ENCODE measurements around the gene PREPL. TPM values are rescaled to one million over a fixed set of nuclear protein-coding genes. Genes with fewer than 3 reads are reported as not detected.

PREPL gene
- total and polyA plus RNA-seq, 2 experiments from 2014 or later: 16.5 to 49.0 TPM

- Histone ChIP-seq H3K27ac (ENCODE audit: low read depth) (no peak overlapping the region), H4K20me1 (replicated peaks; ENCODE audit: insufficient read depth) (no peaks in the 10 kb centered on the region), H3F3A (replicated peaks; ENCODE audit: low read depth) (no peaks in the 10 kb centered on the region), H3K79me2 (replicated peaks; ENCODE audit: insufficient read depth) (no peaks in the 10 kb centered on the region), H2AFZ (no peak overlapping the region), H3K4me1 (ENCODE audit: insufficient read depth) (no peaks in the 10 kb centered on the region), H3K4me3 (no peak overlapping the region), H3K27me3 (ENCODE audit: insufficient read depth) (no peaks in the 10 kb centered on the region), H3K36me3 (ENCODE audit: insufficient read depth) (peaks cover 33% of the 10 kb centered on the region; the same call in 1 of the 2 replicates), H3K4me2 (no peak overlapping the region), H3K9me2 (ENCODE audit: insufficient read depth) (no peaks in the 10 kb centered on the region)
- Mint-ChIP-seq H3K9me3 (peaks cover 49% of the 10 kb centered on the region), H3K4me3 (no peak overlapping the region), H3K4me1 (no peaks in the 10 kb centered on the region; the same call in 2 of the 3 replicates), H3K36me3 (ENCODE audit: low read depth) (peaks cover 59% of the 10 kb centered on the region), H3K27me3 (ENCODE audit: insufficient read depth, low read depth, poor library complexity) (peaks cover 4% of the 10 kb centered on the region), H3K27ac (no peak overlapping the region)
- TF ChIP-seq EZH2 (IDR thresholded peaks at IDR 0.05; ENCODE audit: low read depth, unreplicated experiment) (no peak), STAT1 (IDR thresholded peaks at IDR 0.05; ENCODE audit: unreplicated experiment) (no peak), CREB1 (CRISPR knock-in tag; IDR thresholded peaks at IDR 0.05; ENCODE audit: low read depth) (no peak), JUNB (IDR thresholded peaks at IDR 0.05; ENCODE audit: unreplicated experiment) (no peak), ZNF331 (CRISPR knock-in tag; IDR thresholded peaks at IDR 0.05; ENCODE audit: low read depth) (no peak), NANOG (IDR thresholded peaks at IDR 0.05; ENCODE audit: borderline replicate concordance) (no peak), EZH2phosphoT487 (IDR thresholded peaks at IDR 0.05; ENCODE audit: unreplicated experiment) (no peak), POLR2AphosphoS5 (IDR thresholded peaks at IDR 0.05; ENCODE audit: low read depth) (no peak), ZNF114 (CRISPR knock-in tag; IDR thresholded peaks at IDR 0.05) (no peak)
- TF ChIP-seq, protein P1, sequence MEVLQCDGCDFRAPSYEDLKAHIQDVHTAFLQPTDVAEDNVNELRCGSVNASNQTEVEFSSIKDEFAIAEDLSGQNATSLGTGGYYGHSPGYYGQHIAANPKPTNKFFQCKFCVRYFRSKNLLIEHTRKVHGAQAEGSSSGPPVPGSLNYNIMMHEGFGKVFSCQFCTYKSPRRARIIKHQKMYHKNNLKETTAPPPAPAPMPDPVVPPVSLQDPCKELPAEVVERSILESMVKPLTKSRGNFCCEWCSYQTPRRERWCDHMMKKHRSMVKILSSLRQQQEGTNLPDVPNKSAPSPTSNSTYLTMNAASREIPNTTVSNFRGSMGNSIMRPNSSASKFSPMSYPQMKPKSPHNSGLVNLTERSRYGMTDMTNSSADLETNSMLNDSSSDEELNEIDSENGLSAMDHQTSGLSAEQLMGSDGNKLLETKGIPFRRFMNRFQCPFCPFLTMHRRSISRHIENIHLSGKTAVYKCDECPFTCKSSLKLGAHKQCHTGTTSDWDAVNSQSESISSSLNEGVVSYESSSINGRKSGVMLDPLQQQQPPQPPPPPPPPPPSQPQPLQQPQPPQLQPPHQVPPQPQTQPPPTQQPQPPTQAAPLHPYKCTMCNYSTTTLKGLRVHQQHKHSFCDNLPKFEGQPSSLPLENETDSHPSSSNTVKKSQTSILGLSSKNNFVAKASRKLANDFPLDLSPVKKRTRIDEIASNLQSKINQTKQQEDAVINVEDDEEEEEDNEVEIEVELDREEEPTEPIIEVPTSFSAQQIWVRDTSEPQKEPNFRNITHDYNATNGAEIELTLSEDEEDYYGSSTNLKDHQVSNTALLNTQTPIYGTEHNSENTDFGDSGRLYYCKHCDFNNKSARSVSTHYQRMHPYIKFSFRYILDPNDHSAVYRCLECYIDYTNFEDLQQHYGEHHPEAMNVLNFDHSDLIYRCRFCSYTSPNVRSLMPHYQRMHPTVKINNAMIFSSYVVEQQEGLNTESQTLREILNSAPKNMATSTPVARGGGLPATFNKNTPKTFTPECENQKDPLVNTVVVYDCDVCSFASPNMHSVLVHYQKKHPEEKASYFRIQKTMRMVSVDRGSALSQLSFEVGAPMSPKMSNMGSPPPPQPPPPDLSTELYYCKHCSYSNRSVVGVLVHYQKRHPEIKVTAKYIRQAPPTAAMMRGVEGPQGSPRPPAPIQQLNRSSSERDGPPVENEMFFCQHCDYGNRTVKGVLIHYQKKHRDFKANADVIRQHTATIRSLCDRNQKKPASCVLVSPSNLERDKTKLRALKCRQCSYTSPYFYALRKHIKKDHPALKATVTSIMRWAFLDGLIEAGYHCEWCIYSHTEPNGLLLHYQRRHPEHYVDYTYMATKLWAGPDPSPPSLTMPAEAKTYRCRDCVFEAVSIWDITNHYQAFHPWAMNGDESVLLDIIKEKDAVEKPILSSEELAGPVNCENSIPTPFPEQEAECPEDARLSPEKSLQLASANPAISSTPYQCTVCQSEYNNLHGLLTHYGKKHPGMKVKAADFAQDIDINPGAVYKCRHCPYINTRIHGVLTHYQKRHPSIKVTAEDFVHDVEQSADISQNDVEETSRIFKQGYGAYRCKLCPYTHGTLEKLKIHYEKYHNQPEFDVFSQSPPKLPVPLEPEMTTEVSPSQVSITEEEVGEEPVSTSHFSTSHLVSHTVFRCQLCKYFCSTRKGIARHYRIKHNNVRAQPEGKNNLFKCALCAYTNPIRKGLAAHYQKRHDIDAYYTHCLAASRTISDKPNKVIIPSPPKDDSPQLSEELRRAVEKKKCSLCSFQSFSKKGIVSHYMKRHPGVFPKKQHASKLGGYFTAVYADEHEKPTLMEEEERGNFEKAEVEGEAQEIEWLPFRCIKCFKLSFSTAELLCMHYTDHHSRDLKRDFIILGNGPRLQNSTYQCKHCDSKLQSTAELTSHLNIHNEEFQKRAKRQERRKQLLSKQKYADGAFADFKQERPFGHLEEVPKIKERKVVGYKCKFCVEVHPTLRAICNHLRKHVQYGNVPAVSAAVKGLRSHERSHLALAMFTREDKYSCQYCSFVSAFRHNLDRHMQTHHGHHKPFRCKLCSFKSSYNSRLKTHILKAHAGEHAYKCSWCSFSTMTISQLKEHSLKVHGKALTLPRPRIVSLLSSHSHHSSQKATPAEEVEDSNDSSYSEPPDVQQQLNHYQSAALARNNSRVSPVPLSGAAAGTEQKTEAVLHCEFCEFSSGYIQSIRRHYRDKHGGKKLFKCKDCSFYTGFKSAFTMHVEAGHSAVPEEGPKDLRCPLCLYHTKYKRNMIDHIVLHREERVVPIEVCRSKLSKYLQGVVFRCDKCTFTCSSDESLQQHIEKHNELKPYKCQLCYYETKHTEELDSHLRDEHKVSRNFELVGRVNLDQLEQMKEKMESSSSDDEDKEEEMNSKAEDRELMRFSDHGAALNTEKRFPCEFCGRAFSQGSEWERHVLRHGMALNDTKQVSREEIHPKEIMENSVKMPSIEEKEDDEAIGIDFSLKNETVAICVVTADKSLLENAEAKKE (CRISPR knock-in tag; IDR thresholded peaks at IDR 0.05): no peak
- TF ChIP-seq, protein P2, sequence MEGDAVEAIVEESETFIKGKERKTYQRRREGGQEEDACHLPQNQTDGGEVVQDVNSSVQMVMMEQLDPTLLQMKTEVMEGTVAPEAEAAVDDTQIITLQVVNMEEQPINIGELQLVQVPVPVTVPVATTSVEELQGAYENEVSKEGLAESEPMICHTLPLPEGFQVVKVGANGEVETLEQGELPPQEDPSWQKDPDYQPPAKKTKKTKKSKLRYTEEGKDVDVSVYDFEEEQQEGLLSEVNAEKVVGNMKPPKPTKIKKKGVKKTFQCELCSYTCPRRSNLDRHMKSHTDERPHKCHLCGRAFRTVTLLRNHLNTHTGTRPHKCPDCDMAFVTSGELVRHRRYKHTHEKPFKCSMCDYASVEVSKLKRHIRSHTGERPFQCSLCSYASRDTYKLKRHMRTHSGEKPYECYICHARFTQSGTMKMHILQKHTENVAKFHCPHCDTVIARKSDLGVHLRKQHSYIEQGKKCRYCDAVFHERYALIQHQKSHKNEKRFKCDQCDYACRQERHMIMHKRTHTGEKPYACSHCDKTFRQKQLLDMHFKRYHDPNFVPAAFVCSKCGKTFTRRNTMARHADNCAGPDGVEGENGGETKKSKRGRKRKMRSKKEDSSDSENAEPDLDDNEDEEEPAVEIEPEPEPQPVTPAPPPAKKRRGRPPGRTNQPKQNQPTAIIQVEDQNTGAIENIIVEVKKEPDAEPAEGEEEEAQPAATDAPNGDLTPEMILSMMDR (conservative IDR thresholded peaks at IDR 0.05; ENCODE audit: low read depth in 2 of 2): no peak
- TF ChIP-seq, protein P3, sequence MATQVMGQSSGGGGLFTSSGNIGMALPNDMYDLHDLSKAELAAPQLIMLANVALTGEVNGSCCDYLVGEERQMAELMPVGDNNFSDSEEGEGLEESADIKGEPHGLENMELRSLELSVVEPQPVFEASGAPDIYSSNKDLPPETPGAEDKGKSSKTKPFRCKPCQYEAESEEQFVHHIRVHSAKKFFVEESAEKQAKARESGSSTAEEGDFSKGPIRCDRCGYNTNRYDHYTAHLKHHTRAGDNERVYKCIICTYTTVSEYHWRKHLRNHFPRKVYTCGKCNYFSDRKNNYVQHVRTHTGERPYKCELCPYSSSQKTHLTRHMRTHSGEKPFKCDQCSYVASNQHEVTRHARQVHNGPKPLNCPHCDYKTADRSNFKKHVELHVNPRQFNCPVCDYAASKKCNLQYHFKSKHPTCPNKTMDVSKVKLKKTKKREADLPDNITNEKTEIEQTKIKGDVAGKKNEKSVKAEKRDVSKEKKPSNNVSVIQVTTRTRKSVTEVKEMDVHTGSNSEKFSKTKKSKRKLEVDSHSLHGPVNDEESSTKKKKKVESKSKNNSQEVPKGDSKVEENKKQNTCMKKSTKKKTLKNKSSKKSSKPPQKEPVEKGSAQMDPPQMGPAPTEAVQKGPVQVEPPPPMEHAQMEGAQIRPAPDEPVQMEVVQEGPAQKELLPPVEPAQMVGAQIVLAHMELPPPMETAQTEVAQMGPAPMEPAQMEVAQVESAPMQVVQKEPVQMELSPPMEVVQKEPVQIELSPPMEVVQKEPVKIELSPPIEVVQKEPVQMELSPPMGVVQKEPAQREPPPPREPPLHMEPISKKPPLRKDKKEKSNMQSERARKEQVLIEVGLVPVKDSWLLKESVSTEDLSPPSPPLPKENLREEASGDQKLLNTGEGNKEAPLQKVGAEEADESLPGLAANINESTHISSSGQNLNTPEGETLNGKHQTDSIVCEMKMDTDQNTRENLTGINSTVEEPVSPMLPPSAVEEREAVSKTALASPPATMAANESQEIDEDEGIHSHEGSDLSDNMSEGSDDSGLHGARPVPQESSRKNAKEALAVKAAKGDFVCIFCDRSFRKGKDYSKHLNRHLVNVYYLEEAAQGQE (IDR thresholded peaks at IDR 0.05; ENCODE audit: unreplicated experiment): no peak
- TF ChIP-seq, protein P4, sequence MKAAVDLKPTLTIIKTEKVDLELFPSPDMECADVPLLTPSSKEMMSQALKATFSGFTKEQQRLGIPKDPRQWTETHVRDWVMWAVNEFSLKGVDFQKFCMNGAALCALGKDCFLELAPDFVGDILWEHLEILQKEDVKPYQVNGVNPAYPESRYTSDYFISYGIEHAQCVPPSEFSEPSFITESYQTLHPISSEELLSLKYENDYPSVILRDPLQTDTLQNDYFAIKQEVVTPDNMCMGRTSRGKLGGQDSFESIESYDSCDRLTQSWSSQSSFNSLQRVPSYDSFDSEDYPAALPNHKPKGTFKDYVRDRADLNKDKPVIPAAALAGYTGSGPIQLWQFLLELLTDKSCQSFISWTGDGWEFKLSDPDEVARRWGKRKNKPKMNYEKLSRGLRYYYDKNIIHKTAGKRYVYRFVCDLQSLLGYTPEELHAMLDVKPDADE (IDR thresholded peaks at IDR 0.05): no peak
- DNase-seq (ENCODE audit: low spot score) (peak; percentile 39), ATAC-seq (no peak)
Observed at GRCh38 chr2:44310287-44310686, 51.0 kb downstream of the PREPL start.
